HCT116 (cell line): Measurements from ENCODE around the gene NKG7. TPM values are rescaled to one million over a fixed set of nuclear protein-coding genes. Genes with fewer than 3 reads are reported as not detected.

Source experiments
- ATAC-seq: fragments of 200-7000 bp; cut with Tn5 transposase; 2 replicates; pipeline ENCODE4 v1.9.1; 2020; ENCODE audit warnings: mild to moderate bottlenecking, moderate library complexity
- BruUV-seq: library from RNA; stranded (reverse); fragments of 400-500 nt; replicated peaks from 2 replicates; lab custom pipeline; 2021; lab: Mats Ljungman, UMichigan
- CTCF ChIA-PET: fragments of 300-600 bp; sonication (Branson Sonifier 250); formaldehyde crosslinking; loops from one replicate; lab custom pipeline; 2021; ENCODE audit warnings: antibody characterized with exemption; lab: Charles Lee
- POLR2A ChIA-PET: fragments of 300-600, 350-600 bp; sonication (Branson Sonifier 250); formaldehyde crosslinking; loops from one replicate; lab custom pipeline; 2021; ENCODE audit warnings: antibody characterized with exemption; lab: Charles Lee
- RAD21 ChIA-PET, 2 experiments: fragments of 300-600 bp; sonication (Branson Sonifier 250); formaldehyde crosslinking; loops; one replicate each; lab custom pipeline; 2023; ENCODE audit warnings: low total read pairs in 2 of 2; ENCODE audit not compliant: uncharacterized antibody in 2 of 2, unreplicated experiment in 2 of 2, low non-redundant PET in 1 of 2; lab: Charles Lee
- DNase-seq: peaks from one replicate; pipeline ENCODE4 v3.0.0-alpha.2; 2010; ENCODE audit warnings: low read depth, low spot score
- H2AFZ ChIP-seq: fragments of 200-600 bp; shearing (Covaris generic), sonication (generic); 2 replicates; pipeline ENCODE4 v1.6.1; 2017; ENCODE audit warnings: low read depth, mixed run types, mixed read lengths, antibody characterized with exemption, low read length; ENCODE audit not compliant: poor library complexity, severe bottlenecking
- H3K27ac ChIP-seq: 2 replicates; pipeline ENCODE4 v1.5.1; 2012; ENCODE audit warnings: low read depth, low read length
- H3K27me3 ChIP-seq: fragments of 200-600 bp; sonication (generic); 2 replicates; pipeline ENCODE4 v1.6.1; 2016; ENCODE audit warnings: mixed run types, low read length, mixed read lengths; ENCODE audit not compliant: insufficient read depth
- H3K36me3 ChIP-seq, 2 experiments: fragments of 200-500 bp in 1 of 2; fragments of 200-600 bp in 1 of 2; sonication (Bioruptor generic) in 1 of 2; sonication (generic) in 1 of 2; 2 replicates each; pipeline versions ENCODE4 v1.5.1 to v1.6.1; 2014 to 2016; ENCODE audit warnings: low read length in 2 of 2, inconsistent platforms in 1 of 2, mixed read lengths in 1 of 2, mixed run types in 1 of 2; ENCODE audit not compliant: insufficient read depth in 2 of 2, control insufficient read depth in 1 of 2
- H3K4me1 ChIP-seq, 2 experiments: fragments of 200-600 bp in 1 of 2; sonication (generic) in 1 of 2; 2 replicates each; pipeline versions ENCODE4 v1.5.1 to v1.6.1; 2012 to 2017; ENCODE audit warnings: low read length in 2 of 2, inconsistent platforms in 1 of 2, mild to moderate bottlenecking in 1 of 2, mixed read lengths in 1 of 2, mixed run types in 1 of 2, moderate library complexity in 1 of 2; ENCODE audit not compliant: insufficient read depth in 2 of 2, control insufficient read depth in 1 of 2
- H3K4me2 ChIP-seq: fragments of 200-600 bp; sonication (generic); 2 replicates; pipeline ENCODE4 v1.6.1; 2017; ENCODE audit warnings: mixed run types, low read length, mixed read lengths
- H3K4me3 ChIP-seq, 2 experiments: fragments of 200-600 bp in 1 of 2; sonication (generic) in 1 of 2; replicated peaks in 1 of 2; 2 replicates each; pipeline ENCODE4 v1.5.1; 2011 to 2016; ENCODE audit warnings: low read length in 2 of 2, control low read depth in 1 of 2, low read depth in 1 of 2, mild to moderate bottlenecking in 1 of 2, mixed read lengths in 1 of 2, mixed run types in 1 of 2
- H3K79me2 ChIP-seq: fragments of 200-600 bp; sonication (generic); 2 replicates; pipeline ENCODE4 v1.6.1; 2017; ENCODE audit warnings: mild to moderate bottlenecking, mixed run types, low read length, moderate library complexity, mixed read lengths; ENCODE audit not compliant: insufficient read depth
- H3K9ac ChIP-seq: fragments of 200-600 bp; sonication (generic); 2 replicates; pipeline ENCODE4 v1.6.1; 2016; ENCODE audit warnings: low read length, mixed read lengths
- H3K9me2 ChIP-seq: fragments of 200-600 bp; sonication (generic), shearing (Covaris generic); 2 replicates; pipeline ENCODE4 v1.6.1; 2017; ENCODE audit warnings: mixed run types, mild to moderate bottlenecking, moderate library complexity; ENCODE audit not compliant: insufficient read depth
- H3K9me3 ChIP-seq, 2 experiments: fragments of 200-500 bp in 1 of 2; fragments of 200-600 bp in 1 of 2; sonication (Bioruptor generic) in 1 of 2; sonication (generic) in 1 of 2; 2 replicates each; pipeline ENCODE4 v1.6.1; 2014 to 2017; ENCODE audit warnings: low read length in 2 of 2, mixed read lengths in 2 of 2, inconsistent platforms in 1 of 2, low read depth in 1 of 2, mild to moderate bottlenecking in 1 of 2, mixed run types in 1 of 2, moderate library complexity in 1 of 2; ENCODE audit not compliant: control insufficient read depth in 1 of 2, insufficient read depth in 1 of 2
- H4K20me1 ChIP-seq: fragments of 200-600 bp; sonication (generic), shearing (Covaris generic); 2 replicates; pipeline ENCODE4 v1.6.1; 2017; ENCODE audit warnings: mixed run types, mild to moderate bottlenecking, moderate library complexity; ENCODE audit not compliant: insufficient read depth
- CEBPB ChIP-seq: IDR thresholded peaks from 2 replicates; pipeline ENCODE4 v1.6.1; 2012; ENCODE audit warnings: low read depth
- EGR1 ChIP-seq: IDR thresholded peaks from 2 replicates; pipeline ENCODE4 v1.6.1; 2012; ENCODE audit warnings: low read depth
- EZH2 ChIP-seq: fragments of 200-600 bp; sonication (generic); IDR thresholded peaks from 2 replicates; pipeline ENCODE4 v1.6.1; 2017; ENCODE audit warnings: antibody characterized with exemption, mixed run types
- FOSL1 ChIP-seq: IDR thresholded peaks from 2 replicates; pipeline ENCODE4 v1.6.1; 2012; ENCODE audit warnings: low read depth
- POLR2A ChIP-seq: IDR thresholded peaks from 2 replicates; pipeline ENCODE4 v1.7.0; 2011; ENCODE audit warnings: borderline replicate concordance; ENCODE audit not compliant: insufficient read depth, insufficient read length; ENCODE audit errors: extremely low read depth
- REST ChIP-seq: IDR thresholded peaks from 2 replicates; pipeline ENCODE4 v1.6.1; 2012; ENCODE audit warnings: low read depth
- SRF ChIP-seq: IDR thresholded peaks from 2 replicates; pipeline ENCODE4 v1.6.1; 2012; ENCODE audit warnings: low read depth
- ZNF274 ChIP-seq: fragments of 200-500 bp; sonication (Bioruptor generic); IDR thresholded peaks from 2 replicates; pipeline ENCODE4 v1.6.1; 2014; ENCODE audit warnings: mild to moderate bottlenecking, low read depth, low read length, inconsistent platforms
- intact Hi-C: fragments of 100-400 bp; cut with micrococcal nuclease; formaldehyde crosslinking; loops from 2 replicates; pipeline ENCODE4 v1.10.0; 2022
- total RNA-seq: library from RNA; stranded (reverse); gene quantifications from one replicate; pipeline ENCODE4 v1.2.1, GENCODE V29; 2021; ENCODE audit not compliant: unreplicated experiment
- TF ChIP-seq, protein P1 (sequence below): IDR thresholded peaks from 2 replicates; pipeline ENCODE4 v1.6.1; 2012

The NKG7 gene
- total RNA-seq, 1 experiment from 2014 or later = not detected

GRCh38 chr19:51389143-51389542 is 16.7 kb upstream of the NKG7 start:
- Histone ChIP-seq H2AFZ (no peak overlapping the region), H3K9ac (no peak overlapping the region), H3K4me2 (no peak overlapping the region), H3K79me2 (no peaks in the 10 kb centered on the region), H3K9me3 (no peaks in the 10 kb centered on the region), H3K27me3 (no peaks in the 10 kb centered on the region), H3K4me3 (no peak overlapping the region), H3K4me1 (peaks cover 0 to 6% of the 10 kb centered on the region in 2 experiments; a peak in 2 of 4 replicates), H3K9me2 (no peaks in the 10 kb centered on the region), H4K20me1 (no peaks in the 10 kb centered on the region), H3K27ac (no peak overlapping the region), H3K36me3 (no peaks in the 10 kb centered on the region)
- ChIA-PET CTCF (no interaction called here), RAD21 (no interaction called here), POLR2A (interaction anchor here (0.7 kb wide), 1 partner anchor 324 kb away, joined by 3 read pairs; no protein-coding TSS in a partner anchor)
- TF ChIP-seq POLR2A (no peak), EZH2 (no peak), ZNF274 (no peak), REST (no peak), EGR1 (no peak), CEBPB (no peak), FOSL1 (no peak), SRF (no peak)
- TF ChIP-seq, protein P1, sequence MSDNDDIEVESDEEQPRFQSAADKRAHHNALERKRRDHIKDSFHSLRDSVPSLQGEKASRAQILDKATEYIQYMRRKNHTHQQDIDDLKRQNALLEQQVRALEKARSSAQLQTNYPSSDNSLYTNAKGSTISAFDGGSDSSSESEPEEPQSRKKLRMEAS = no peak
- intact Hi-C loops = no loop called here
- DNase-seq (no peak), ATAC-seq (no peak)
- BruUV-seq = no TSS peak
